DMS 273 (cell line): Measurements from ENCODE around the gene CHCT1.
"Not testable (repeated sequence)": the region's sequence is repeated elsewhere in the genome, so short reads cannot be mapped to it uniquely, and the experiment has no call there.

ENCODE experiments used
- DNase-seq: peaks from one replicate; lab custom pipeline; 2025; ENCODE audit not compliant: unreplicated experiment; lab: John Stamatoyannopoulos, UW

The CHCT1 gene

DNA sequence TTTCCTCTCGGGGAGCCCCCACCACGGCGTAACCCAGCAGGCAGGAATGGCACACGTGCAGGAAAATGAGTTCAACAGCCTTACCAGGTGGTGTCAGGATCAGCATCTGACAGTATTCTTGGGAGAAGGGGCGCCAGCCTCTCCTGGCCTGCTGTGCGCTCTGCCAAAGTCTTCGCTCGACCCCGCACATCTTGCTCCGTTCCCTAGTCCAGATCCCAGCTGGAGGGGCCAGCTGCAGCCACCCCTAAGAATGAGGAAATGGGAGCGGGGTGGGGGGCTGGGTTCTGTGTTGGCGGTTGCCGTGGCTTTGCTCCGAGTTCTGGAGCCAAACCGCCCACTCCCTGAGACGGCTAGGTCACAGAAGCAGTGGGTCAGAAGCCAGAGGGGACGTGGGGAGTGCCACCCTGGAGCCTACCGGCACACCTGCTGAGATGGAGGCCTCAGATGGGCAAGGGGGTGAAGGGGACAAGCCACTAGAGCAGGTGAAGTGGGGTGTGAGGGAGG is at the start of gene CHCT1:
CHCT1 (plus strand) TSS at position 328 of the 504 bp plus-strand sequence; CDS start at position 432, 104 bp downstream.
- DNase-seq = no peak

DNA sequence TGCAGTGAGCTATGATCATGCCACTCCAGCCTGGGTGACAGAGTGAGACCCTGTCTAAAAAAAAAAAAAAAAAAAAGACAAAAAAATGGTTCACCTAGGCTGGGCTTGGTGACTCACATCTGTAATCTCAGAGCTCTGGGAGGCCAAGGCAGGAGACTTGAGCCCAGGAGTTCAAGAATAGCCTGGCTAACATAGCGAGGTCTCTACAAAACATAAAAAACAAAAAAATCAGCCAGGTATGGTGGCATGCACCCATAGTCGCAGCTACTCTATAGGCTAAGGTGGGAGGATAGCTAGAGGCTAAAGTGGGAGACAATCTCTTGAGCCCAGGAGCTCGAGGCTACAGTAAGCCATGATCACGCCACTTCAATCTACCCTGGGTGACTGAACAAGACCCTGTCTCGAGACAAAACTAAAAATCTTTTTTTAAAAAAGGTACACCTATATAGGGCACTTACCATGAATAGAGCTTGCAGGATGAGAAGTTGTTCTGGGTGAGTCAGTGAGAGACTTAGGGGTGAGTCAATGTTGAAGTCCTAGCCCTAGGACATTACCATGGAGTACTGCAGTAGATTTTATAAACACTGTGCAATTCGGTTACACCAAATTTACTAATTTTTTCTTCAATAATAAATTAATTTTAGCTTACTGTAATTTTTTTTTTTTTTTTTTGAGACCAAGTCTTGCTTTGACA is 49.4 kb upstream of the CHCT1 start:
- DNase-seq = no peak

DNA sequence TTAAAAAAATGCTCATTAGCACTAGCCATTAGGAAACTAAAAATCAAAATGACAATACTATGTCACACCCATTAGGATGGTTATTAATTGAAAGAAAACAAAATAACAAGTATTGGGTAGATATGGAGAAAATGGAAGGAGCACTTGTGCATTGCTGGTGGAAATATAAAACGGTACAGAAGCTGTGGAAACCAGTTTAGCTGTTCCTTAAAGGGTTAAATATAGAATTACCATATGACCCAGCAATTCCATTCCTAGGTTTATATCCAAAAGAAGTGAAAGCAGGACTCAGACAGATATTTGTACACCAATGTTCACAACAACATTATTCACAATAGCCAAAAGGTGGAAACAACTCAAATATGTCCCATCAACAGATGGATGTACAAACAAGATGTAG is 44.1 kb upstream of the CHCT1 start:
- not testable (repeated sequence) for DNase-seq

DNA sequence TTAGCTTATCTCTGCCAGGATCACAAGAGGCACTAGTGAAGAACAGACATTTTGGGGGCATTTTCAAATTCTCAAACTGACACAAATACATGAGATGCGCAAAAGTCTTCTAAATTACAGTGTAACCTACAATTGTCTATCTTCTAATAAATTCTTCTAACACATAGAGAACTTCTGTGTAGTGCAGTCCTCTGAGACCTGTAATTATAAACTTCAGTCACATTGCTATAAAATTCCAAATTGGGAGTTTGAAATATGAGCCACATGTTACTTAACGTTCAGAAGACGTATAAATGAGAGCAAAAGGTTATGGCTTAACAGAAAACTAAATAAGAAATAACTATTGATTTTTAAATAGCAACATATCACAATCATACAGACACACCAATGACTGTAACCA is 42.8 kb upstream of the CHCT1 start:
- DNase-seq = not testable (repeated sequence)

DNA sequence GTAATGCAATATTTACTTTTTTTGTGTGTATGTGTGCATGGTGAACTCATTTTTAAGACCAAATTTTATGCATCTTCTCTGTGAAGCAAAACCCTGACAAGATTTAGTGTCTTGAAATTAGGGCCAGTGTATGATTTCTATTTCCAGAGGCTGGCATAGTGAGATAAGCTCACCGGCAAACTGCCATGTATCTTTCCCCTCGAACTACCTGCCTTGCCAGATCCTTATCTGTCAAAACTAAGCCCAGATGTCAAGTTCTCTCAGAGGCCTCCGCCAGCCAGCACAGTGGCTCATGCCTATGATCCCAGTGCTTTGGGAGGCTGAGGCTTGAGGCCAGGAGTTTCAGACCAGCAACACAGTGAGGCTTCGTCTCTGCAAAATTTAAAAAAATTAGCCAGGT is 40.3 kb upstream of the CHCT1 start:
- DNase-seq = peak; percentile 67

DNA sequence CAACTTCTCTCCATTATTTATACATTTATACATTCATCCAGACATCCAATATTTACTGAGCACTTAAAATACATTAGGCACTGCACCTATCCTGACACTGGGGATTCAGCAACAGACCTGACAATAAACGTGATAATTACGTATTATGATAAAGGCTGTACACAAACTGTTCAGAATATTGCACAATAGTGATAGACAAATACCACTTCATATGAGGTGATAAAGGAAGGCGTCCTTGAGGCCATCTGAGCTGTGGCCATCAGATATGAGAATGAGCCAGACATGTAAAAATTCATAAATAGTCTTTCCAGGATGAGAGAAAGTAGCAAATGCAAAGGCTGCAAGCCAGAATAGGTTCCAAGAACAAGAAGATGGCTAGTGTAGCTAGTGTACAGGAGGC is 38.9 kb upstream of the CHCT1 start:
- no peak for DNase-seq

DNA sequence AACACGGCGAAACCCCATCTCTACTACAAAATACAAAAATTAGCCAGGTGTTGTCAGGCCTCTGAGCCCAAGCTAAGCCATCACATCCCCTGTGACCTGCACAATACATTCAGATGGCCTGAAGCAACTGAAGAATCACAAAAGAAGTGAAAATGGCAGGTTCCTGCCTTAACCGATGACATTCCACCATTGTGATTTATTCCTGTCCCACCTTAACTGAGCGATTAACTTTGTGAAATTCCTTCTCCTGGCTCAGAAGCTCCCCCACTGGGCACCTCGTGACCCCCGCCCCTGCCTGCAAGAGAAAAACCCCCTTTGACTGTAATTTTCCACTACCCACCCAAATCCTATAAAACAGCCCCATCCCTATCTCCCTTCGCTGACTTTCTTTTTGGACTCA is 37.4 kb upstream of the CHCT1 start:
- not testable (repeated sequence) for DNase-seq

DNA sequence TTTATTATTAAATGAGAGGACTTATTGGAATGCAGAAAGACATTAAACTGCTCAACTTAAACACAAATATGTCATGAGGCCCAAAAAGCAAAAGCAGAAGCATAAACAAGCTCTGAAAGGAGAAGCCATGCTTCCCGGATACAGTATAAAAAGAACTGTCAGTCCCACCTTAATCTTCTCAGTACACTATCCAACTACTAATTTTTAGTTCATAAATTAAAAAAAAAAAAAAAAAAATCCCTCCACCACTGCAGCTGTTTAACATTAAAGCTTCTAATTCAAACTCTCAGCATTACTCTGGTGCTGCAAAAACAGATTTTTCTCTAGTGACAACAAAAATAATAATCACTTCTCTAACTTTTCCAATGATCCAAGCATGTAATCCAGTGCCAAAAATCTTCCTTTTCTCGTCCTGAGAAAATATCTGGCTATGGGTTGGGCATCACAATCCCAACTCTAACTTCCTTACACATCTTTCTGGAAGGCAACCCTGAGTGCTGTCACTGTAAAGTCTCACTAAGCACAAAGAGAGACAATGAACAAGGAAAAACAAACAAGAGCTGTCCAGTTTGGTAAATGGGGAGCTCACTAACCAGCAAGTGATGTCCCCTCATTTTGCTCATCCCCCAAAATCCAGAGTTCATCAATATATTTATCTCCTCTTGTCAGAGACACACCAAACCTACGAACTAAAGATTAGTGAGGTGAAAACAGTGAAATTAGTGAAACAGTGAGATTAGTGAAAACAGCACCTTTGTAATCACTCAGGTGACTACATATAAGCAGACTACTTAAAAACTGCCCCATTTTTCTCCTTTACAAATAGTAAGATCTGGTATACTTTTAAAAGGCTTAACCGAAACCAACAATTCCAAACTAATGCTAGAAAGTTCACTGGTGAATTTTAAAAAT is 35.9 kb upstream of the CHCT1 start:
- no peak for DNase-seq

DNA sequence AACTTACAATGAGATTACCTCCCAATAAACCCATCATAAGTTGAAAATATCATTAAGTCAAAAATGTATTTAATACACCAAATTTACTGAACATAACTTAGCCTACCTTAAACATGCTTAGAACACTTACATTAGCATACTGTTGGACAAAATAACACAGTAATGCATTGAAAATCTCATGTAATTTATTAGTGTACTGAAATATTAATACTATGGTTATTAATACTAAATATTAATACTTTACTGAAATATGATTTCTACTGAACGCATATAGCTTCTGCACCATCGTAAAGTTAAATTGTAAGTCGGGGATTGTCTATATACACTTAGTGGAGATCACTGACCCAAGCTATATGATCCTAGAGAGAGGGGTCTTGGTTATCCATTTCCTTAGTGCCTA is 34.6 kb upstream of the CHCT1 start:
- no peak for DNase-seq

DNA sequence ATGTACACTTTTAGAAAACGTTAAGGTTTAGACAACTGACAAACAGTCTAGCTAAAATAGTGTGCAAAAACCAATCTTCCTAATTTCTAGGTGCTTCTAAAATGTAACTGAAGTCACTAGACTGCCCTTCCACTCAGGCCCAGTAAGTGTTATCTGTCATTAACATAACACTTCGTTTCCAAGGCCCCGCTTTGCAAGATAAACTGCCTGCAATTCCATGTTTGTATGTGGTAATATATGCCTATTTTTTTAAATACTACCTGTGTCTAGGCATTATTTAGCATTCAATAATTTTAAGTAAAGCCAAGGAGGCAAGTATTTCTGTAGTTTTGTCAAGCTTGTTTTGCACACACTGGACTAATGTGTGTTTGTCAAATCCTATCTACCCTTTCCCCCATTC is 33.5 kb upstream of the CHCT1 start:
- peak; percentile 22 for DNase-seq

DNA sequence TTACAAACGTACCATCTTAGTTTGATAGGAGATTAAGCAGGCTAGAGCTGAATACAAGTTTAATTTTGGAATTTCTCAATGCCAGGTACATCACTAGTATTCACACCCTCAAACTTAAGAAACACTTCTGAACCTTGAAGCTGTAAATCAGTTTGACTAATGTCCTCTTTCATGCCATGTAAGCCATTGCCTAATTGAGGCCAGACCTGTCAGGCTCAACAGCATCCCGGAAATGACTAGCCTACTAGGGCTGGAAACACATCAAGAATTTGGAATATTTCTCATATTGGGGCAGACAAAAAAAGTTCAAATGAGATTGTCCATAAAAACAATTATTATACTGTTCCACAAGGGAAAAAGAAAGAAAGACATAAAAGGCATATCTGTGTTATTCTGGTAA is 32.1 kb upstream of the CHCT1 start:
- peak; percentile 10 for DNase-seq

DNA sequence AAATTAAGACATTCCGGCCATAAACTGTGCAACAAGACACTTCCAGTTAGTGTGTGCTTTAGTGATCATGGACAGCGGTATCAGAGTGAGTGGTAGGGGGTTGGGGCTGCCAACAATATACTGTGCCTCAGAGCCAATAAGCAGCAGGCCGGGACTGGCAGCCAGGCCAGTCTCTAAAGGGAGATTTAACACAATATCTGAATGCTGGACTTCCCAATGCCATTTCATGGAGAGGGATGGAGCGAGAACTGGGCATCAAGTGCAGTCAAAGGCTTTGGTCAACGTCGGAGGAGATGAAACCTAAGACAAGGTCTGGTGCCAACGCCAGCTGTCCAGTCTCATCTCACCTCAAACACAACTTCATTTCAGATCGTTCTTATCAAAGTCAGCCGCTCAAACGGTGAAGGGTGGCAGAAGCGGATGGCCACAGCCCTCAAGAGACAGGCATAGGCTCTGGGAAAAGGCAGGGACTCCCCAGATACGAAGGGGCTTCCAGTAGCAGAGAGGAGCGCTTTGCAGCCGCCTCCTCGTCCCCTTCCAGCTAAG is 31.3 kb upstream of the CHCT1 start:
- peak; percentile 80 for DNase-seq

DNA sequence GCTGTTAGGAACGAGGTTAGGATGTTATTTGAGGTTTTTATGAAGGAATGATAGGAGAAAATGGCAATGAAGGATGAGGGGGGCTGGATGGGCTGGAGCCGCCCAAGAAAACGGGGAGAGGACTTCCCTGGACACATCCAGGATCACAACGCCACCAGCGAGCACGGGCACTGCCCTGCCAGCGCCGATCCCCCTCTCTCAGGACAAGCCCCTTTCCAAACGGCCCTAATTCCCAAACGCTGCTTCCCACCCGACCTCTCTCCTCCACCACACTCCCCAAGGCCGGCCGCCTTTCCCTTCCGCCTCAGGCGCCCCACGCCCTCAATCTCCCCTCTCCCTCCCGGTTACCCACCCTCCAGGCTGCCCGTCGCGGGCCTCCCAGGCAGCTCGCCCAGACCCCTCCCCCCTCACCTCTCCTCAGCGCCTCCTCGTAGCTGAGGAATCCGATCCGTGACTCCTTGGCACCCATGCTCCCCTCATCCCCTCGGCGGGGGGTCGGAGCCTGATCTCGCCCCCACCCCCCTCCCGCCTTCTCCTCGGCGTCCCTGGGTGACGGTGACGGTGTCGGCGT is 30.7 kb upstream of the CHCT1 start:
- DNase-seq = peak; percentile 92

DNA sequence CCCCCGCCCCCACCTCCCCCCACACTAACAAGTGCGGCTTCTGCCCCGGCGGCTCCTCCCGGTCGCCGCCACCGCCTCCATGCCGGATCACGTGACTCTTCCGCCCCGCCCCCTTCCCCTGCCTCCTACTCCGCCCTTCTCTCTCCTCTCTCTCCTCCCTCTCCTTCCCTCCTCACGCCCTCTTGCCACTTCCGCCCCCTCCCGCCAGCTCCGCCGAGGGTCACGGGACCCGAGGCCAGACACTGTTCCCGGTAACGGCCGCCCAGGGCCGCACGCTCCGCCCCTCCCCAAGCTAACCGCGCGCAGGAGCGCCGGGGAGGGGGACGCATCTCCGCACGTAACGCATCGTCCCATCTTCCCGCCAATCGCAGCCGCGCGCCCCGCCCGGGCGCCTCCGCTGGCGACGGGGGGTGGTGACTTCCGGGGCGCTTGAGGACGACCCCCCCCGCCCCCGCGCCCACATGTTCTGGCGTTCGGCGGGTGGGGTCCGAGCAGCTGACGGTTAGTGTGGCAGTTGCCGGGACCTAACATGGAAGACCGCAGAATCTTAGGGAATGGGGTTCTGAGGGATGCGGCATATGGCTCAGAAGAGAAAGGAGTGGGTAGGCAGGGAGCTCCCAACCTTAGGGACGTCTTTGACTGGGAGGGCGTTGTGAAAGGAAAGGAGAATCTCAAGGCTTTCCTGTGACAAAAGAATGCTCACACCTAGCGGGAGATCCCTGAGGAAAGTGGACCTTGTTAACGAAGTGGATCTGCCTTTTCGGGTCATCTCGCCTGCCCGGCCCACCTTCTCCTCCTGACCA is 30.0 kb upstream of the CHCT1 start, which contains the start of gene USP32:
USP32 (minus strand) TSS at position 92 of the 803 bp plus-strand sequence. CDS start 194 bp downstream, outside the sequence.
- DNase-seq = peak; percentile 99

DNA sequence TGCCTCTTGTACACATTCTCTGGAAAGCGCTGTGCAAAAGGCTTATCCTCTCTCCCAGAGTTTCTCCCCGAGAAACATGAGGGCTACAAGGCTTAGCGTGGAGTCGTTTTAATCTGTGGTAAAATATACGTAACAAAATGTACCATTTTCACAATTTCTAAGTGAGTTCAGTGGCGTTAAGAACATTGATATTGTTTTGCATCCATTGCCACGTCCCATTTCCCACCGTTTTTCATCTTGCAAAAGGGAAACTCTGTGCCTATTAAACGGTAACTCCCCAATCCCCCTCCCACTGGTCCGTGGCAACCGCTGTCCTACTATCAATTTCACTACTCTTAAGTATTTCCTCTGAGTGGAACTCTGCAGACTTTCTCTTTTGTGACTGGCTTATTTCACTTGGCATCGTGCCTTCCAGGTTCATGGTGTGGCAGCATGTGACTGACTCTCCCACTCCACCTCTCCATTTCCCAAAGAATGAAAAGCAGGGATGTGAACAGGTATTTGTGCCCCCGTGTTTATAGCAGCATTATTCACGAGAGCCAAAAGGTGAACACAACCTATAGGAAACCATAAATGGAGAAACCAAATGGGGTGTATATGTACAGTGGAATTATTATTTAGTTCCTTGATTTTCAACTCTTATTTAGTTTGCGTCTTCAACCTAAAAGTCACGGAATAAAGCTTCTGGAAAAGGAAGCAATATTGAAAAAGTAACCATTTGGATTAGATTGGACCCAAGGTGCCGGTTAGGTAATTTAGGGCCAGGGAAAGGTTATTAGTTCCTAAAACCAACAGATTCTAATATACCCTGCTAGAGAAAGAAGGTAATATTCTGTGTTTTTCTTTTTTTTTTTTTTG is 29.2 kb upstream of the CHCT1 start:
- peak; percentile 85 for DNase-seq

DNA sequence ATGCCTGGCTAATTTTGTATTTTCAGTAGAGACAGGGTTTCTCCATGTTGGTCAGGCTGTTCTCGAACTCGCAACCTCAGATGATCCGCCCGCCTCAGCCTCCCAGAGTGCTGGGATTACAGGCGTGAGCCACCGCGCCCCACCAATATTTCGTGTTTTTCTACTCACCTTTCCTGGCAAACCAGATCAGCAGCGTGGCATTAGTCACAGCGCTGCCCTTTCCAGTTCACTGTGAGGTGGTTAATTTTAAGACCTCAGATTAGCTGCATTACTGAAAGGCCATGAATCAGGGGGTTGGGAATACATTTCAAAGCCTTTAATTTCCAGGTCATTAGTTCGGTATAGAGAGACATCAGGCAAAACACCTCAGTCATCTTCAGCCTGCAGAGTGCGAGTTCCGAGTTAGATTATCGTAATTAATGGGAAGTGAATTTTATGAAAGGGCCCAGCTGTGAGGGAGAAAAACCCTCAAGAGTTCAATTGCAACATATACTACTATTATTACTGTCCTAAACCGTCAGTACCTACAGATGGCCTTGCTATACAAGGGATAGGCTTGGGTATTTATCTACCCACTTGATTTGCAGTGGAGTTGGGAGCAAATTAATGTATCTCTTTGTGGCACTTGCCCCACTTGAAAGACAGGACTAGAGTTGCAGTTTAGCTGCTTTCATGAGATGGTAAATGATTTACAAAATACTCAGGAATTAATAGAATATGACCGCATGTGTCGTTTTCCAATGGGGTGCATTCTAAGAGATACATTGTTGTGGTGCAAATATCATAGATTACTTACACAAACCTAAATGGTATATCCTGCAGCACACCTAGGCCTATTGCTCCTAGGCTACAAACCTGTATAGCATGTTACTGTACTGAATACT is 28.2 kb upstream of the CHCT1 start:
- DNase-seq = no peak

DNA sequence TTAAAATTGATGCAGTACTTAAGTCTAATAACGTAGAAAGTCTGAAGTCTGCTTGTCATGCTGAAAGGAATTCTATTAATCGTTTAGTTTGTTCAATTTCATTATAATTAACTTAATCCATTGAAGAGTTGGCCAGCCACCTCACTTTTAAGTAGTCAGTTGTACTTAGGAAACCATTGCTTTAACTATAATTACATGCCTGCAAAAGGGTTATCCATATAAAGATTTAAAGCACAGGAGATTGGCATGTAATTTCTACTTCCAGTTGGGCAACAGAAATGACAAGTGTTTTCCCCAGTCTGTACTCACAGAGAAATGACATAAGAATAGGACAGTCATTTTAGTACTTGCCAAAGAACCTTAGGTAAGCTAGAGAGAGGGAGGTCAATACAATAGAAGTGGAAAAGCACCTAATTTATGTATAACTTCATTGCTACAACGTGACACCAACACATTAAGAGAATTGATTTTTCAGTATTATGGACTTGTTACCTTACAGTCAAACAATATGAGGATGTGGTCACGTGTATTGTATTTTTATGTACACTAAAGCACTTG is 26.7 kb upstream of the CHCT1 start:
- no peak for DNase-seq

DNA sequence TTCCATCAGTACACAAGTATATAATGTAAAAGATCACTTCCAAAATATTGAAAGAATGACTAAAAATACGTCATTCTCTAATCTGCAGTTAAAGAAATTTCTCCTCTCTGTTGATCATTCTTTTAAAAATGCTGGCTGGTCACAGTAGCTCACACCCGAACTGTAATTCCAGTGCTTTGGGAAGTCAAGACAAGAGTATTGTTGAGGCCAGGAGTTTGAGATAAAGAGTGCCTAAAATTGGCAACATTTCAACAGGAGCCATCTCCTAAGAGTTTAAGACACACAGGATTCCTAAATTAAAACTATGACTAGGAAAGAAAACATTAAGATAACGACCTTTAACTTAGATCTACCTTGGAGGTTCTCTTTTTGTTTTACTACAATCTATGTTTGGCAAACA is 25.9 kb upstream of the CHCT1 start:
- DNase-seq = no peak
